Kidney (tissue), 14 donors: ENCODE measurements around the gene GABARAPL2. TPM values are rescaled to one million over a fixed set of nuclear protein-coding genes. Genes with fewer than 3 reads are reported as not detected.

ENCODE experiments used
- DNase-seq, 5 donors: peaks; one replicate each; pipeline ENCODE4 v3.0.0-alpha.2; 2013 to 2020
- FAIRE-seq: peaks from 2 replicates; lab custom pipeline; 2012; peaks lifted over from hg19 to GRCh38; lab: Jason Lieb, UNC
- H3K27ac ChIP-seq, 2 donors: one replicate each; pipeline ENCODE4 v1.7.0; 2013; ENCODE audit warnings: low read depth in 2 of 2, low read length in 2 of 2, inconsistent platforms in 1 of 2
- H3K27me3 ChIP-seq: one replicate; pipeline ENCODE4 v1.7.1; 2013; ENCODE audit warnings: low read length, inconsistent platforms; ENCODE audit not compliant: control insufficient read depth, insufficient read depth
- H3K36me3 ChIP-seq, 3 donors: one replicate each; pipeline versions ENCODE4 v1.7.0 to v1.7.1; 2013; ENCODE audit warnings: low read length in 3 of 3, control low read depth in 1 of 3, inconsistent platforms in 1 of 3; ENCODE audit not compliant: insufficient read depth in 3 of 3, control insufficient read depth in 2 of 3
- H3K4me1 ChIP-seq, 3 donors: one replicate each; pipeline versions ENCODE4 v1.7.0 to v1.7.1; 2013; ENCODE audit warnings: low read length in 3 of 3, inconsistent platforms in 1 of 3, low read depth in 1 of 3; ENCODE audit not compliant: control insufficient read depth in 2 of 3, insufficient read depth in 2 of 3
- H3K4me3 ChIP-seq, 3 donors: one replicate each; pipeline versions ENCODE4 v1.7.0 to v1.8.1; 2013; ENCODE audit warnings: low read length in 3 of 3, control low read depth in 1 of 3, inconsistent platforms in 1 of 3
- H3K9ac ChIP-seq, 3 donors: one replicate each; pipeline versions ENCODE4 v1.7.0 to v1.7.1; 2013; ENCODE audit warnings: low read length in 3 of 3, control low read depth in 1 of 3, inconsistent platforms in 1 of 3
- H3K9me3 ChIP-seq, 3 donors: one replicate each; pipeline versions ENCODE4 v1.7.0 to v1.7.1; 2013; ENCODE audit warnings: low read length in 3 of 3, control low read depth in 1 of 3, inconsistent platforms in 1 of 3; ENCODE audit not compliant: control insufficient read depth in 2 of 3, insufficient read depth in 1 of 3
- CTCF ChIP-seq: IDR thresholded peaks from 3 replicates; pipeline ENCODE4 v1.5.1; 2012; ENCODE audit warnings: mild to moderate bottlenecking, moderate library complexity, borderline replicate concordance; ENCODE audit not compliant: insufficient read depth; ENCODE audit errors: extremely low read depth
- intact Hi-C: fragments of 100-400 bp; cut with DNase I; formaldehyde crosslinking; loops from one replicate; pipeline ENCODE4 v1.11.1; 2022
- polyA plus RNA-seq: library from polyadenylated mRNA; stranded (reverse); fragments of 350-450 nt; fragmentation: Illumina TruSeq; extraction: RNeasy Lipid Tissue Mini Kit (QIAGEN cat#74804); gene quantifications from one replicate; pipeline ENCODE4 v1.2.3, GENCODE V29; 2014; ENCODE audit warnings: low read depth, low replicate concordance; ENCODE audit not compliant: insufficient read depth
- total RNA-seq: library from RNA; stranded (reverse); fragmentation: NEBNext Ultra II Directional; extraction: Animal tissue kit (Norgen Biotek cat#: 25700); gene quantifications from one replicate; pipeline ENCODE4 v1.2.1, GENCODE V29; 2021
- donor health status: control.
- donor health status: control.
- donor health status: control.
- donor health status: control.
- donor health status: control.
- donor health status: DM: yes; HTN: yes; CAD: no.
- donor health status: Normal renal cell carcinoma (clear cell type).

Gene GABARAPL2
- total and polyA plus RNA-seq, 2 donors from 2014 or later: 116 to 247 TPM

GRCh38 chr16:75593825-75594820 lies 27.9 kb downstream of the GABARAPL2 start:
- no peak for TF ChIP-seq CTCF
- Histone ChIP-seq H3K4me3 (no peak overlapping the region), H3K27ac (no peak overlapping the region), H3K36me3 (peaks cover 0 to 5% (median 4%) of the 10 kb centered on the region in 3 donors), H3K9ac (no peak overlapping the region), H3K27me3 (no peaks in the 10 kb centered on the region), H3K9me3 (no peaks in the 10 kb centered on the region), H3K4me1 (no peaks in the 10 kb centered on the region)
- FAIRE-seq: no peak
- no peak for DNase-seq
- intact Hi-C loops: no loop called here

GRCh38 chr16:75599452-75600277 lies 33.5 kb downstream of the GABARAPL2 start:
- H3K4me3 ChIP-seq: no peak overlapping the region
- no peaks in the 10 kb centered on the region for H3K27me3 ChIP-seq
- H3K4me1 ChIP-seq: no peaks in the 10 kb centered on the region
- no peak for TF ChIP-seq CTCF
- no peak overlapping the region for H3K9ac ChIP-seq
- FAIRE-seq (no peak), DNase-seq (no peak)
- intact Hi-C loops: no loop called here
- no peak overlapping the region for H3K27ac ChIP-seq
- H3K36me3 ChIP-seq: peaks cover 12 to 24% (median 20%) of the 10 kb centered on the region in 3 donors
- no peaks in the 10 kb centered on the region for H3K9me3 ChIP-seq

- FAIRE-seq (no peak), DNase-seq (no peak)
- no peak for TF ChIP-seq CTCF
- H3K36me3 ChIP-seq: peaks cover 12 to 39% (median 21%) of the 10 kb centered on the region in 3 donors
- H3K9me3 ChIP-seq: no peaks in the 10 kb centered on the region
- H3K4me1 ChIP-seq: no peaks in the 10 kb centered on the region
- H3K27me3 ChIP-seq: no peaks in the 10 kb centered on the region
- H3K27ac ChIP-seq: no peak overlapping the region
- H3K9ac ChIP-seq: no peak overlapping the region
- no peak overlapping the region for H3K4me3 ChIP-seq
- intact Hi-C loops: no loop called here
These were observed 37.1 kb downstream of the GABARAPL2 start for GRCh38 chr16:75603241-75603640.
